Karpas-422 (cell line): ENCODE data around the gene SUZ12. TPM values are rescaled to one million over a fixed set of nuclear protein-coding genes. Genes with fewer than 3 reads are reported as not detected.
"Not testable (repeated sequence)": the region's sequence is repeated elsewhere in the genome, so short reads cannot be mapped to it uniquely, and the experiment has no call there.

ENCODE experiments used
- DNase-seq: peaks from one replicate; pipeline ENCODE4 v3.0.0-alpha.2; 2015
- H2AFZ ChIP-seq: fragments of 200-600 bp; sonication (generic); 2 replicates; pipeline ENCODE4 v1.6.1; 2014; ENCODE audit warnings: antibody characterized with exemption, low read length, mixed read lengths
- H3K27ac ChIP-seq: fragments of 200-600 bp; sonication (generic); 2 replicates; pipeline ENCODE4 v1.5.1; 2014; ENCODE audit warnings: mild to moderate bottlenecking, low read length, moderate library complexity
- H3K27me3 ChIP-seq: fragments of 200-600 bp; sonication (generic); 2 replicates; pipeline ENCODE4 v1.6.1; 2014; ENCODE audit warnings: low read length, mixed read lengths
- H3K36me3 ChIP-seq: fragments of 200-600 bp; sonication (generic); 2 replicates; pipeline ENCODE4 v1.6.1; 2014; ENCODE audit warnings: low read length, mixed read lengths; ENCODE audit not compliant: insufficient read depth
- H3K4me1 ChIP-seq: fragments of 200-600 bp; sonication (generic); 2 replicates; pipeline ENCODE4 v1.6.1; 2014; ENCODE audit warnings: mild to moderate bottlenecking, low read length, mixed read lengths
- H3K4me2 ChIP-seq: fragments of 200-600 bp; sonication (generic); 2 replicates; pipeline ENCODE4 v1.6.1; 2014; ENCODE audit warnings: low read length, low read depth, mild to moderate bottlenecking; ENCODE audit not compliant: poor library complexity, severe bottlenecking
- H3K4me3 ChIP-seq: fragments of 200-600 bp; sonication (generic); 2 replicates; pipeline ENCODE4 v1.5.1; 2014; ENCODE audit warnings: mild to moderate bottlenecking, antibody characterized with exemption, low read length, mixed read lengths
- H3K79me2 ChIP-seq: fragments of 200-600 bp; sonication (generic); 2 replicates; pipeline ENCODE4 v1.6.1; 2014; ENCODE audit warnings: mild to moderate bottlenecking, low read length, mixed read lengths
- H3K9ac ChIP-seq: fragments of 200-600 bp; sonication (generic); 2 replicates; pipeline ENCODE4 v1.6.0; 2014; ENCODE audit warnings: low read length
- H3K9me2 ChIP-seq: fragments of 200-600 bp; sonication (generic), shearing (Covaris generic); replicated peaks from 2 replicates; pipeline ENCODE4 v1.6.0; 2014; ENCODE audit warnings: mild to moderate bottlenecking, low read length, moderate library complexity; ENCODE audit not compliant: insufficient read depth
- H3K9me3 ChIP-seq: fragments of 300-700, 200-600 bp; sonication (generic); 2 replicates; pipeline ENCODE4 v1.6.1; 2014; ENCODE audit warnings: low read length, mixed read lengths
- H4K20me1 ChIP-seq: fragments of 200-600 bp; sonication (generic); 2 replicates; pipeline ENCODE4 v1.6.1; 2014; ENCODE audit warnings: mild to moderate bottlenecking, antibody characterized with exemption, low read length, low read depth; ENCODE audit not compliant: insufficient read depth
- total RNA-seq: library from RNA; depleted of rRNA; stranded (reverse); fragments of >200 nt; shearing (Covaris generic); gene quantifications from 2 replicates; pipeline ENCODE4 v1.2.3, GENCODE V29; 2014; ENCODE audit warnings: low replicate concordance

The SUZ12 gene
- total RNA-seq, 1 experiment from 2014 or later = 71.0 TPM

GRCh38 chr17:31915456-31916100 lies 21.2 kb upstream of the SUZ12 start:
- Histone ChIP-seq H3K9ac (peak overlapping the region; percentile 24; the same call in 1 of the 2 replicates), H2AFZ (peak overlapping the region; percentile 75), H3K4me3 (no peak overlapping the region), H3K79me2 (no peaks in the 10 kb centered on the region), H3K4me2 (peak overlapping the region; percentile 38), H3K36me3 (no peaks in the 10 kb centered on the region), H3K27ac (peak overlapping the region; percentile 42; the same call in 1 of the 2 replicates), H3K4me1 (peaks cover 37% of the 10 kb centered on the region), H3K27me3 (no peaks in the 10 kb centered on the region), H3K9me2 (no peaks in the 10 kb centered on the region), H3K9me3 (no peaks in the 10 kb centered on the region), H4K20me1 (no peaks in the 10 kb centered on the region)
- DNase-seq = no peak

GRCh38 chr17:31916491-31917064 lies 20.2 kb upstream of the SUZ12 start:
- H3K4me1 ChIP-seq = peaks cover 37% of the 10 kb centered on the region
- H3K4me2 ChIP-seq = no peak overlapping the region
- H3K9me2 ChIP-seq = no peaks in the 10 kb centered on the region
- H3K79me2 ChIP-seq = no peaks in the 10 kb centered on the region
- no peak overlapping the region for H3K4me3 ChIP-seq
- no peak overlapping the region for H2AFZ ChIP-seq
- no peaks in the 10 kb centered on the region for H4K20me1 ChIP-seq
- H3K9me3 ChIP-seq = no peaks in the 10 kb centered on the region
- no peak overlapping the region for H3K27ac ChIP-seq
- H3K9ac ChIP-seq = no peak overlapping the region
- no peaks in the 10 kb centered on the region for H3K36me3 ChIP-seq
- no peak for DNase-seq
- H3K27me3 ChIP-seq = no peaks in the 10 kb centered on the region

GRCh38 chr17:31917065-31917529 lies 19.7 kb upstream of the SUZ12 start:
- peaks cover 34% of the 10 kb centered on the region for H3K4me1 ChIP-seq
- H2AFZ ChIP-seq = no peak overlapping the region
- DNase-seq = no peak
- no peak overlapping the region for H3K4me2 ChIP-seq
- no peak overlapping the region for H3K27ac ChIP-seq
- no peak overlapping the region for H3K4me3 ChIP-seq
- no peaks in the 10 kb centered on the region for H3K79me2 ChIP-seq
- no peaks in the 10 kb centered on the region for H3K36me3 ChIP-seq
- H3K9me2 ChIP-seq = no peaks in the 10 kb centered on the region
- H3K9ac ChIP-seq = no peak overlapping the region
- no peaks in the 10 kb centered on the region for H3K9me3 ChIP-seq
- H3K27me3 ChIP-seq = no peaks in the 10 kb centered on the region
- no peaks in the 10 kb centered on the region for H4K20me1 ChIP-seq

GRCh38 chr17:31917721-31918120 lies 19.1 kb upstream of the SUZ12 start:
- H2AFZ ChIP-seq, DNase-seq, H4K20me1 ChIP-seq, H3K9me3 ChIP-seq, H3K27ac ChIP-seq, H3K9ac ChIP-seq, H3K79me2 ChIP-seq, H3K4me3 ChIP-seq, H3K27me3 ChIP-seq, H3K36me3 ChIP-seq, H3K4me2 ChIP-seq, H3K9me2 ChIP-seq: not testable (repeated sequence)
- H3K4me1 ChIP-seq = peaks cover 28% of the 10 kb centered on the region

GRCh38 chr17:31918701-31919128 lies 18.1 kb upstream of the SUZ12 start:
- H2AFZ ChIP-seq = no peak overlapping the region
- H3K27me3 ChIP-seq = no peaks in the 10 kb centered on the region
- H3K4me1 ChIP-seq = peaks cover 21% of the 10 kb centered on the region
- H3K79me2 ChIP-seq = no peaks in the 10 kb centered on the region
- DNase-seq = no peak
- no peaks in the 10 kb centered on the region for H3K36me3 ChIP-seq
- H4K20me1 ChIP-seq = no peaks in the 10 kb centered on the region
- H3K9me3 ChIP-seq = no peaks in the 10 kb centered on the region
- no peak overlapping the region for H3K4me3 ChIP-seq
- H3K9ac ChIP-seq = no peak overlapping the region
- no peaks in the 10 kb centered on the region for H3K9me2 ChIP-seq
- H3K4me2 ChIP-seq = no peak overlapping the region
- no peak overlapping the region for H3K27ac ChIP-seq

GRCh38 chr17:31919802-31920525 lies 16.8 kb upstream of the SUZ12 start:
- no peaks in the 10 kb centered on the region for H3K9me3 ChIP-seq
- no peak for DNase-seq
- no peak overlapping the region for H3K9ac ChIP-seq
- H4K20me1 ChIP-seq = no peaks in the 10 kb centered on the region
- no peak overlapping the region for H3K27ac ChIP-seq
- H3K4me2 ChIP-seq = no peak overlapping the region
- no peaks in the 10 kb centered on the region for H3K27me3 ChIP-seq
- no peak overlapping the region for H2AFZ ChIP-seq
- no peak overlapping the region for H3K4me3 ChIP-seq
- H3K36me3 ChIP-seq = no peaks in the 10 kb centered on the region
- H3K4me1 ChIP-seq = peaks cover 15% of the 10 kb centered on the region
- no peaks in the 10 kb centered on the region for H3K79me2 ChIP-seq
- H3K9me2 ChIP-seq = no peaks in the 10 kb centered on the region

- no peak overlapping the region for H3K4me3 ChIP-seq
- no peaks in the 10 kb centered on the region for H3K9me3 ChIP-seq
- no peak for DNase-seq
- H3K79me2 ChIP-seq = no peaks in the 10 kb centered on the region
- no peak overlapping the region for H3K4me2 ChIP-seq
- peaks cover 5% of the 10 kb centered on the region for H3K4me1 ChIP-seq
- no peak overlapping the region for H3K9ac ChIP-seq
- H3K36me3 ChIP-seq = no peaks in the 10 kb centered on the region
- H4K20me1 ChIP-seq = no peaks in the 10 kb centered on the region
- no peaks in the 10 kb centered on the region for H3K27me3 ChIP-seq
- H3K27ac ChIP-seq = no peak overlapping the region
- H2AFZ ChIP-seq = no peak overlapping the region
- H3K9me2 ChIP-seq = no peaks in the 10 kb centered on the region
Measured at GRCh38 chr17:31926100-31926729, 10.6 kb upstream of the SUZ12 start.

- no peak overlapping the region for H3K9ac ChIP-seq
- DNase-seq = no peak
- no peak overlapping the region for H3K4me3 ChIP-seq
- H3K4me2 ChIP-seq = no peak overlapping the region
- H3K4me1 ChIP-seq = peaks cover 7% of the 10 kb centered on the region
- no peaks in the 10 kb centered on the region for H3K27me3 ChIP-seq
- no peaks in the 10 kb centered on the region for H3K9me2 ChIP-seq
- H4K20me1 ChIP-seq = no peaks in the 10 kb centered on the region
- H2AFZ ChIP-seq = no peak overlapping the region
- no peaks in the 10 kb centered on the region for H3K9me3 ChIP-seq
- no peaks in the 10 kb centered on the region for H3K36me3 ChIP-seq
- no peak overlapping the region for H3K27ac ChIP-seq
- no peaks in the 10 kb centered on the region for H3K79me2 ChIP-seq
Measured at GRCh38 chr17:31931756-31932155, 5.1 kb upstream of the SUZ12 start.
